ENCODE measurements around the gene RGS1. TPM values are rescaled to one million over a fixed set of nuclear protein-coding genes. Genes with fewer than 3 reads are reported as not detected.
"Not testable (repeated sequence)": the region's sequence is repeated elsewhere in the genome, so short reads cannot be mapped to it uniquely, and the experiment has no call there.

The RGS1 gene, protein sequence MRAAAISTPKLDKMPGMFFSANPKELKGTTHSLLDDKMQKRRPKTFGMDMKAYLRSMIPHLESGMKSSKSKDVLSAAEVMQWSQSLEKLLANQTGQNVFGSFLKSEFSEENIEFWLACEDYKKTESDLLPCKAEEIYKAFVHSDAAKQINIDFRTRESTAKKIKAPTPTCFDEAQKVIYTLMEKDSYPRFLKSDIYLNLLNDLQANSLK
- total RNA-seq: 3.0 TPM
- 1 to 10 TPM in 7 of 8 donors, under 1 TPM in 1; 0.74 to 5.7 (median 2.8) TPM for polyA plus RNA-seq (ENCODE audit: insufficient read depth in 1 of 8, insufficient read length in 8 of 8, low replicate concordance in 1 of 8)
- long read RNA-seq, donor 1: 0 reads
- long read RNA-seq, donor 2: 0 reads
- long read RNA-seq, donor 3, transcript RGS1-201 (5 exons, 1,405 nt): major isoform, 5 of 5 reads
- long read RNA-seq, donor 3, partial matches to known transcripts: 0 of 5 reads
- long read RNA-seq, donor 3, other reads (novel, unspliced or antisense): 0 of 5 reads
- long read RNA-seq, donor 4, partial matches to known transcripts: 0 of 2 reads
- long read RNA-seq, donor 4, other reads (novel, unspliced or antisense): 0 of 2 reads
- long read RNA-seq, donor 5, partial matches to known transcripts: 0 of 1 reads
- long read RNA-seq, donor 5, other reads (novel, unspliced or antisense): 0 of 1 reads
- long read RNA-seq, donor 6: 0 reads
- long read RNA-seq, donor 7: 0 reads
- long read RNA-seq, donor 8, partial matches to known transcripts: 0 of 1 reads
- long read RNA-seq, donor 8, other reads (novel, unspliced or antisense): 0 of 1 reads
- long read RNA-seq, donor 9: 0 reads
- long read RNA-seq, donor 10: 0 reads
- long read RNA-seq, donor 11: 0 reads

DNA sequence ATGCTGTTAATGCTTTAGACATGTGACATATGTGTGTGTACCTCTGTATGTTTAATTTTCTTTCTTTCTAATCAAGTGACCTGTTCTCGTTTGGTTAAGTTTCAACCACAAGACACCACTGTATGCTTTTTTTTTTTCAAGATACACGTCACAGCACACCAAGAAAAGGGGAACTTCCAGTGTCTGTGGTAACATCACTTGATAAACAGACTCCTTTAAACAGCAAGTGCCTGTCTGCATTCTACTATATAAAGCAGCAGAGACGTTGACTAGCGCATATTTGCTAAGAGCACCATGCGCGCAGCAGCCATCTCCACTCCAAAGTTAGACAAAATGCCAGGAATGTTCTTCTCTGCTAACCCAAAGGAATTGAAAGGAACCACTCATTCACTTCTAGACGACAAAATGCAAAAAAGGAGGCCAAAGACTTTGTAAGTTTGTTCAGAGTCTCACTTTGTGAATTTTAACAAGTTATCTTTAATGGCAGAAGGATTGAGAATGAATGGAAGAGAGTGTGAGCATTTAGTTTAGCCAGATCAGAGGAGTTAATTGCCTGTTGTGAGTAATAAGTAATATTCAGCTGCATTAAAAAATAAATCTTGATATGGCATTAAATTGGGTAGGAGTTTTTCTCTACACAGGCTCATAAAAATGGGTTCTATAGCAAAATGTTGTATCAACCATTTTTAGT, at the start of gene RGS1:
RGS1 (plus strand) TSS at position 275 of the 691 bp plus-strand sequence; CDS start at position 295, 20 bp downstream.
- DNase-seq: peak; percentile 72
- H3K27me3 ChIP-seq (ENCODE audit: control insufficient read depth, insufficient read depth, low read length): no peaks in the 10 kb centered on the region
- no peak within 1 kb of the TSS for H3K4me3 ChIP-seq (ENCODE audit: low read length)
- no peaks in the 10 kb centered on the region for H3K4me1 ChIP-seq (ENCODE audit: control insufficient read depth, insufficient read depth, low read length)
- WGBS (ENCODE audit: insufficient coverage): 84% methylated on average over 4 of the region's 7 CpGs
- no peaks in the 10 kb centered on the region for H3K36me3 ChIP-seq (ENCODE audit: control insufficient read depth, insufficient read depth, low read length)
- no peak within 1 kb of the TSS for H3K27ac ChIP-seq (ENCODE audit: low read length)
- H3K9me3 ChIP-seq (replicated peaks; ENCODE audit: control insufficient read depth, low read depth, low read length): no peaks in the 10 kb centered on the region

GRCh38 chr1:192527111-192527795, 48.3 kb upstream of the RGS1 start:
- H3K36me3 ChIP-seq (ENCODE audit: control insufficient read depth, insufficient read depth, low read length): no peaks in the 10 kb centered on the region
- no peaks in the 10 kb centered on the region for H3K27me3 ChIP-seq (ENCODE audit: control insufficient read depth, insufficient read depth, low read length)
- no peaks in the 10 kb centered on the region for H3K4me1 ChIP-seq (ENCODE audit: control insufficient read depth, insufficient read depth, low read length)
- no peak overlapping the region for H3K4me3 ChIP-seq (ENCODE audit: low read length)
- no peaks in the 10 kb centered on the region for H3K9me3 ChIP-seq (replicated peaks; ENCODE audit: control insufficient read depth, low read depth, low read length)
- no peak for DNase-seq
- no peak overlapping the region for H3K27ac ChIP-seq (ENCODE audit: low read length)
- WGBS (ENCODE audit: insufficient coverage): no CpG with 5 or more reads among the region's 5 CpGs

DNA sequence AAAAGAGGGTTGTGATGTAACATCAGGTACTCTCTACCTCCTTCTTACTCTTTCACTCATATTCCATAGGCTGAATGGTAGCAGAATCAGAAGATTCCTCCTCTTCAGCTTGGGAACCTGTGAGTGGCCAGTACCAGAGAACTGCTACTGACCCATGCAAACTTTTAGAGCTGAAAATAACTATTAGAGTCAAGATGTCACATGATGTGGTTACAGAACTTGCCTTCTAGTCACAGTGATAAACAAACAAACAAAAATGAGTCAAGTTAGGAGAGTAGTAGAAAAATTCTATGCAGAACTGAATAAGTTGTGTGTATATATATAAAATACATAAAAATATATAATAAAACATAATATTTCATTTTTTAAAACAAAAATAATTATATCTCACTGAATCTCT, 47.6 kb upstream of the RGS1 start:
- Histone ChIP-seq H3K36me3 (ENCODE audit: control insufficient read depth, insufficient read depth, low read length) (no peaks in the 10 kb centered on the region), H3K4me1 (ENCODE audit: control insufficient read depth, insufficient read depth, low read length) (no peaks in the 10 kb centered on the region), H3K9me3 (replicated peaks; ENCODE audit: control insufficient read depth, low read depth, low read length) (no peaks in the 10 kb centered on the region), H3K27me3 (ENCODE audit: control insufficient read depth, insufficient read depth, low read length) (no peaks in the 10 kb centered on the region), H3K4me3 (ENCODE audit: low read length) (no peak overlapping the region), H3K27ac (ENCODE audit: low read length) (no peak overlapping the region)
- DNase-seq: no peak

- no peak overlapping the region for H3K27ac ChIP-seq (ENCODE audit: low read length)
- 91% methylated on average over 2 of the region's 3 CpGs for WGBS (ENCODE audit: insufficient coverage)
- no peaks in the 10 kb centered on the region for H3K27me3 ChIP-seq (ENCODE audit: control insufficient read depth, insufficient read depth, low read length)
- H3K4me1 ChIP-seq (ENCODE audit: control insufficient read depth, insufficient read depth, low read length): no peaks in the 10 kb centered on the region
- H3K36me3 ChIP-seq (ENCODE audit: control insufficient read depth, insufficient read depth, low read length): no peaks in the 10 kb centered on the region
- H3K4me3 ChIP-seq (ENCODE audit: low read length): no peak overlapping the region
- no peaks in the 10 kb centered on the region for H3K9me3 ChIP-seq (replicated peaks; ENCODE audit: control insufficient read depth, low read depth, low read length)
- no peak for DNase-seq
These were observed 46.4 kb upstream of the RGS1 start for GRCh38 chr1:192529031-192529755.

DNA sequence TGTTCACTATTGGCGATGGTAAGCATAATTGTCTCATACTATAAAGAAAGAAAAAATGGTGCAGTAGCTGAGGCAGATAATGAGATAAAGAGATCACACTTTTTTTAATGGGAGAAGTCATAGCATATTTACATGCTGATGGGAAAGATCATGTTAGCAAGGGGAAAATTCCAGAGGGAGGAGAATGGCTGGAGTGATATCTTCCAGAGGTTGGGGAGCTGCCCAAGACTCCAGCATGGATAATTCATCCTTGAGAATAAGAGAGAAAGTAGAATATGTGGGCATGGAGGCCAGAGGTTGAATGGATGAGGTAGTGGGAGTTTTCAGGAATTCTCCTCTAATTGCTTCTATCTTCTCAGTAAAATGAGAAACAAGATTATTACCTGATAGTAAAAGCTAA, 45.8 kb upstream of the RGS1 start:
- no peak for DNase-seq

DNA sequence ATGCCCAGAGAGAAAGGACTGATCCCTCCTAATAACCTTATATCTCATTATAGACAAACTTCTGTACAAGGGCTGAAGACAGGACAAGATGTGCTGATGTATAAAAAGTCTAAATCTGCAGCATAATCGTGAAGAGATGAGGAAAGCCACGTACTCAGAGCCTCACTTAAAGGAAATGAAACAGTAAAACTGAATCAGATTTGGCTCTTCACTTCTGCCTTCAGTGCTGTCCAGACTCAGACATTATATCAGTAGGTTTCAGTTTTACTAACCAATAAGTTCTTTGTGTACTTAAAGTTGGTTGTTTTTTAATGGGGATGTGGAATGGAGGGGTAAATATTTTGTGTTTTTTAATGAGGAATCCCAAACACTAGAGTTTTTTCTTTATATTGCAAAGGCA, 45.3 kb upstream of the RGS1 start:
- no peak overlapping the region for H3K27ac ChIP-seq (ENCODE audit: low read length)
- H3K27me3 ChIP-seq (ENCODE audit: control insufficient read depth, insufficient read depth, low read length): no peaks in the 10 kb centered on the region
- H3K4me1 ChIP-seq (ENCODE audit: control insufficient read depth, insufficient read depth, low read length): no peaks in the 10 kb centered on the region
- H3K36me3 ChIP-seq (ENCODE audit: control insufficient read depth, insufficient read depth, low read length): no peaks in the 10 kb centered on the region
- peak; percentile 68 for DNase-seq
- 0% methylated on average over 1 of the region's 2 CpGs for WGBS (ENCODE audit: insufficient coverage)
- H3K9me3 ChIP-seq (replicated peaks; ENCODE audit: control insufficient read depth, low read depth, low read length): no peaks in the 10 kb centered on the region
- H3K4me3 ChIP-seq (ENCODE audit: low read length): no peak overlapping the region

More for the DNA sequence above, 45.8 kb upstream of the RGS1 start:
- Histone ChIP-seq H3K27me3 (ENCODE audit: control insufficient read depth, insufficient read depth, low read length) (no peaks in the 10 kb centered on the region), H3K4me1 (ENCODE audit: control insufficient read depth, insufficient read depth, low read length) (no peaks in the 10 kb centered on the region), H3K36me3 (ENCODE audit: control insufficient read depth, insufficient read depth, low read length) (no peaks in the 10 kb centered on the region), H3K9me3 (replicated peaks; ENCODE audit: control insufficient read depth, low read depth, low read length) (no peaks in the 10 kb centered on the region), H3K27ac (ENCODE audit: low read length) (no peak overlapping the region), H3K4me3 (ENCODE audit: low read length) (no peak overlapping the region)
- no CpG with 5 or more reads among the region's 1 CpG for WGBS (ENCODE audit: insufficient coverage)

GRCh38 chr1:192531037-192531703, 44.4 kb upstream of the RGS1 start:
- not testable (repeated sequence) for DNase-seq; H3K27ac ChIP-seq (ENCODE audit: low read length); H3K4me1 ChIP-seq (ENCODE audit: control insufficient read depth, insufficient read depth, low read length); H3K9me3 ChIP-seq (replicated peaks; ENCODE audit: control insufficient read depth, low read depth, low read length); H3K27me3 ChIP-seq (ENCODE audit: control insufficient read depth, insufficient read depth, low read length); H3K4me3 ChIP-seq (ENCODE audit: low read length); H3K36me3 ChIP-seq (ENCODE audit: control insufficient read depth, insufficient read depth, low read length)
- 76% methylated on average over 4 of the region's 6 CpGs for WGBS (ENCODE audit: insufficient coverage)

- 33% methylated on average over 2 of the region's 2 CpGs for WGBS (ENCODE audit: insufficient coverage)
- H3K36me3 ChIP-seq (ENCODE audit: control insufficient read depth, insufficient read depth, low read length): no peaks in the 10 kb centered on the region
- peaks cover 6% of the 10 kb centered on the region for H3K4me1 ChIP-seq (ENCODE audit: control insufficient read depth, insufficient read depth, low read length)
- no peak overlapping the region for H3K4me3 ChIP-seq (ENCODE audit: low read length)
- no peaks in the 10 kb centered on the region for H3K27me3 ChIP-seq (ENCODE audit: control insufficient read depth, insufficient read depth, low read length)
- H3K9me3 ChIP-seq (replicated peaks; ENCODE audit: control insufficient read depth, low read depth, low read length): no peaks in the 10 kb centered on the region
- no peak for DNase-seq
- no peak overlapping the region for H3K27ac ChIP-seq (ENCODE audit: low read length)
These were observed 40.9 kb upstream of the RGS1 start for GRCh38 chr1:192534666-192535065.
